Measurements from ENCODE around the gene MEIS3.

DNA sequence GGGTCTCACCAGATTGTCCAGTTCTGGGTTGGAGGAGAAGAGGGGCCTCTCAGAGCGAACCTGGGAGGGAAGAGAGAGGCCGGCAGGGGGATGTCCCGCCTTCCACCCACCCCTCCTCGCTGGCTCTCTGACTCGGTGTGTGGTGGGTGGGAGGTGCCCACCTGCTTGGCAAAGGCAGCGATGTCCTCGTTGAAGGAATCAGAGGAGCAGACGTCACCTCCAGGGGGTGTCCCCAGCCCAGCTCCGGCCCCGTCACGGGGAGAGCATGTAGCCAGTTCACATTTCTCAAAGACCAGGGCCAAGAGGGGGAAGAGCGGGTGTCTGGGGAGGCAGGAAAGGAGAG, 2.7 kb downstream of the MEIS3 start:
- TF ChIP-seq, protein P1, sequence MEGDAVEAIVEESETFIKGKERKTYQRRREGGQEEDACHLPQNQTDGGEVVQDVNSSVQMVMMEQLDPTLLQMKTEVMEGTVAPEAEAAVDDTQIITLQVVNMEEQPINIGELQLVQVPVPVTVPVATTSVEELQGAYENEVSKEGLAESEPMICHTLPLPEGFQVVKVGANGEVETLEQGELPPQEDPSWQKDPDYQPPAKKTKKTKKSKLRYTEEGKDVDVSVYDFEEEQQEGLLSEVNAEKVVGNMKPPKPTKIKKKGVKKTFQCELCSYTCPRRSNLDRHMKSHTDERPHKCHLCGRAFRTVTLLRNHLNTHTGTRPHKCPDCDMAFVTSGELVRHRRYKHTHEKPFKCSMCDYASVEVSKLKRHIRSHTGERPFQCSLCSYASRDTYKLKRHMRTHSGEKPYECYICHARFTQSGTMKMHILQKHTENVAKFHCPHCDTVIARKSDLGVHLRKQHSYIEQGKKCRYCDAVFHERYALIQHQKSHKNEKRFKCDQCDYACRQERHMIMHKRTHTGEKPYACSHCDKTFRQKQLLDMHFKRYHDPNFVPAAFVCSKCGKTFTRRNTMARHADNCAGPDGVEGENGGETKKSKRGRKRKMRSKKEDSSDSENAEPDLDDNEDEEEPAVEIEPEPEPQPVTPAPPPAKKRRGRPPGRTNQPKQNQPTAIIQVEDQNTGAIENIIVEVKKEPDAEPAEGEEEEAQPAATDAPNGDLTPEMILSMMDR (IDR thresholded peaks at IDR 0.05): no peak
- no peak for TF ChIP-seq FOSL2 (IDR thresholded peaks at IDR 0.05; ENCODE audit: borderline replicate concordance, low read depth)
- no peak for TF ChIP-seq RFX5 (IDR thresholded peaks at IDR 0.05; ENCODE audit: low read length)
- TF ChIP-seq TEAD4 (IDR thresholded peaks at IDR 0.05; ENCODE audit: borderline replicate concordance, insufficient read depth): no peak
- TF ChIP-seq POLR2AphosphoS5 (IDR thresholded peaks at IDR 0.05; ENCODE audit: low read depth, low read length): no peak
- no peak for TF ChIP-seq YY1 (IDR thresholded peaks at IDR 0.05; ENCODE audit: low read depth)
- no peak for TF ChIP-seq TAF1 (IDR thresholded peaks at IDR 0.05; ENCODE audit: borderline replicate concordance, low read depth, low read length)
- TF ChIP-seq GABPA (IDR thresholded peaks at IDR 0.05; ENCODE audit: low read depth): no peak
- TF ChIP-seq, protein P2, sequence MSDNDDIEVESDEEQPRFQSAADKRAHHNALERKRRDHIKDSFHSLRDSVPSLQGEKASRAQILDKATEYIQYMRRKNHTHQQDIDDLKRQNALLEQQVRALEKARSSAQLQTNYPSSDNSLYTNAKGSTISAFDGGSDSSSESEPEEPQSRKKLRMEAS (IDR thresholded peaks at IDR 0.05; ENCODE audit: low read depth): no peak
- no peak for TF ChIP-seq GATA2 (CRISPR knock-in tag; IDR thresholded peaks at IDR 0.05)
- TF ChIP-seq RAD21 (IDR thresholded peaks at IDR 0.05; ENCODE audit: low read length): no peak
- TF ChIP-seq ELF1 (IDR thresholded peaks at IDR 0.05): no peak

Measured in SK-N-SH (cell line).